HL-60/S4 treated with phorbol 12-myristate 13-acetate at 8.2 ng/mL for 4 days and 3 days (cell line): ENCODE measurements around the gene FAM199X.

Experiments used
- in situ Hi-C: fragments of 300-500 bp; cut with MboI; formaldehyde crosslinking; loops from 2 replicates; pipeline ENCODE4 v1.15.0; 2022; ENCODE audit warnings: low sequenced_read_pairs

The FAM199X gene

DNA sequence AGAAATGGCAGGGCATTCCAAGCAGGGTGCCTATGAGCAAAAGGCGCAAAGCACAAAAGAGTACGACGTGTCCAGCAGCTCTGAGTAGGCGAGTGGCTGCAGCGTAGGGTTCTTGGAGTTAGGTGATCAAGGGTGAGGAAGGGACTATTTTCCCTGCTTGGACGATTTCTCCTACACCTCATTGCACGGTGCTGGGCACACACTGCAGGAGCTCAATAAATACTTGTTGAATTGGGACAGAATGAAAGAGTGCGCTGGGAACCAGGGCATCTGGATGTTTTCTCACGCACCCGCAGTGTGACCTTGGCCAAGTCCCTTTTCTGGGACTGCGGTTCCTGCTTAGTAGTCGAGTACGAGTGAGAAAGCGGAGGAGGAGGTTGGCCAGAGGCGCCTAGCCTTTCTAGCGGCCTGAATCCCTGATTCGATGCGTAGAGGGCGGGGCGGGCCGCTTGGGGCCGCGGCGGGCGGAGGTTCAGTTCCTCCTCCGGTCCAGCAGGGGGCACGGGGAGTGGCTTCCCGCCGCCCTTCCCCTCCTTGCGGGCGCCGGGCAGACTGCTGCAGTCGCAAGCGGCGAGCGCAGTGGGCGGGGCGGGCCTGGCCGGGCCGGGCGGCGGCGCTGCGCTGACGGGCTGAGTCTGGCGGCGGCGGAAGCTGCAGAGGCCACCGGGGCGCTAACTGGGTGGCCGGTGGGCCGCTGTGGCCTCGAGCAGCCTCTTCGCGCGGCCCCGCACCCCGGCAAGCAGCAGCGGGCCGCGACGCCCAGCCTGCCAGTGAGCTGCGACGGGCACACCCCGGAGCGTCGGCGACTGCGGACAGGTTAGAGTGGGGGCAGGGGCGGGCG is at the start of gene FAM199X:
Gene FAM199X, plus strand, starts transcription at position 560 of the 841 bp plus-strand sequence. CDS start 333 bp downstream, outside the sequence.
- in situ Hi-C loops, result loop anchor here (25.0 kb wide), 1 partner anchor 479 kb away; the partner anchor contains the start of gene MORF4L2

GRCh38 chrX:104117759-104118158 is 48.5 kb upstream of the FAM199X start:
- in situ Hi-C loops, result no loop called here

- in situ Hi-C loops, result no loop called here
These were observed 47.5 kb upstream of the FAM199X start for GRCh38 chrX:104118765-104119164.

GRCh38 chrX:104122829-104123228 is 43.4 kb upstream of the FAM199X start:
- in situ Hi-C loops, result no loop called here

DNA sequence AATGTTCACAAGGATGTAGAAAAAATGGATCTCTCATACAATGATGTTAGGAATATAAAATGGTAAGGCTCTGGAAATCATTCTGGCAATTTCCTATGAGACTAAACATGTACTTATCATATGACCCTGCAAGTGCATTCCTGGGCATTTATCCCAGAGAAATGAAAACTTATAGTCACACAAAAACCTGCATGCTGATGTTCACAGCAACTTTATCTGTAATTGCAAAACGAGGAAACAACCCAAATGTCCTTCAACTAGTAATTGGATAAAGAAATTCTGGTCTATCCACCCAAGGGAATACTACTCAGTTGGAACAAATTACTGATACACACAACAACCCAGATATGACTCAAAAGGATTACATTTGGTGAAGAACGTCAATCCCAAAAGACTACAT is 39.4 kb upstream of the FAM199X start:
- in situ Hi-C loops, result no loop called here

DNA sequence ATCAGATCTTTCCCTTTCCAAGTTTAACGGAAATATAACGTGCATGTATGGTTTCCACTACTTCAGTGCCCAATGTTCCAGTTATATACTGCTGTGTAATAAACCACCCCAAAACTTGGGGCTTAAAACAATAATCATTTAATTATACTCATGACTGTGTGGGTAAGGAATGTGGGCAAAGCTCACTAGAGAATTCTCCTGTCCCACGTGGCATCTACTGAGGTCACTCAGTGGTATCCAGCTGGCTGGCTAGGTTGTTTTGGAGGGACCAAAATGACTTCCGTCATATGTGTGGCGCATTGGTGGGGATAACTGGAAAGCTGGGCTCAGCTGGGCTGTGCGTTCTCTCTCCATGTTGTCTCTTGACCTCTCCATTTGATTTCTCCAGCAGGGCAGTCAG is 35.4 kb upstream of the FAM199X start:
- in situ Hi-C loops, result no loop called here

- in situ Hi-C loops, result no loop called here
These were observed 31.5 kb upstream of the FAM199X start for GRCh38 chrX:104134583-104135261.

- in situ Hi-C loops, result no loop called here
These were observed 30.6 kb upstream of the FAM199X start for GRCh38 chrX:104135677-104136076.

- in situ Hi-C loops, result no loop called here
These were observed 29.8 kb upstream of the FAM199X start for GRCh38 chrX:104136241-104137019.

DNA sequence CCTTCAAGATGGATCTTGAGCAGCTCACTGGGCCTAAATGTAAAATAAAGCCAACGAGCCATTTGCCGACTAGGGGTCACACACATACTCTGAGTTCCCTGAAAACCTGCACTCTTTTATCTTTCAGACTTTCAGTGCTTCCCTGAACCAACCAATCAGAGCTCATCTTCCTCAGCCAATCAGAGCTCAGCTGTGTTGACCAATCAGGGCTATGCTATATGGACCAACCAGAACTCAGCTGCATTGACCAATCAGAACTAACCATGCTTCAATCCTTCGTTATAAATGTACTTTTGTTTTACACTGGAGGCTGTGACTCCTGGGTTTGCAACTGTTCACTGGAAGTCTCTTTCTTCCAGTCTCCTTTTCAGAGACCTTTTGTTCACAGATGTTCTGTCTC is 28.8 kb upstream of the FAM199X start:
- in situ Hi-C loops, result no loop called here

DNA sequence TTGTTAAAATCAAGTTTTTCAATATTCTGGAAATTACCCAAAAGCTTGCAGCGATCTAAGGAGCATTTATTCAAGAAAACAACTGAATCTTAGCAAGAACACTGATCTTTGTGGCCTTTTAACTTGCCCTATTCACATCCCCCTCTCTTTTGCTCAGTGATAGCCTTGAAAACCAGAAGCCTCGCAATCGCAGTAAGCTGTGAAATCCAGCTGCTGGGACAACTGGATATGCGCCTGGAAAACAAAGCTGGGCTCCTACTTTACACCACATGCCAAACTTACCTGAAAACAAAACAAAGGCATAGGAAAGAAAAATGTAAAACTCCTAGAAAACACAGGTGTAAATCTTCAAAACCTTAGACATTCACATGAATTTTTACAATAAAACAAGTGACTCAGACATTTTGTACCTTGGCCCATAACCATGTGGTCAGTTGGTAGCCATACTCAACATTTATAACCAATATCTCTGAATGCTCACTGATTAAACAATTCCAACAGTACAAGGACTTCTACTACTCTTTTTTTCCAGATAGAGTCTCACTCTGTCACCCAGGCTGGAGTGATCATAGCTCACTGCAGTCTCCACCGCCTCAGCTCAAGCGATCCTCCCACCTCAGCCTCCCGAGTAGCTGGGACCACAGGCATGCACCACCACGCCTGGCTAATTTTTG is 25.0 kb upstream of the FAM199X start:
- in situ Hi-C loops, result no loop called here

DNA sequence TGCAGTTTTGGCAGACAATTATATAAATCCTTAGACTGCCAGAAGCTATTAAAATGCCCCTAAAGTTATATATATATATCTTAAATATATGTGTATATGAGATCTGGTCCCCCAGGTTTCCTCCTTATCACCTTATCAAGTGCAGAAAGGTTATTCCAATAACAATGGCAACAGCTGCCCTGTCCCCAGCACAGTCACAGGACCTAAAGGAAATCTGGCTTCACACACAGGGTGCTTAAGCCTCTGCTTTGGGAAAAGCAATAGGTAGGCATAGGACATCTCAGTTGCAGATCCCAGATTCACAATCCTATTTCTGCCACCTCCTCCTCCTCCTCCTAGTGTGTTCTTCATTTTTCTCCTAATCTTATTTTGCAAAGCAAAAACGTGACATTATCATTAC is 15.2 kb upstream of the FAM199X start:
- in situ Hi-C loops, result loop anchor here (25.0 kb wide), 1 partner anchor 464 kb away; the partner anchor contains the start of gene MORF4L2

GRCh38 chrX:104156630-104157529 is 9.4 kb upstream of the FAM199X start, which contains the start of gene SLC25A53:
TSS of gene SLC25A53 (minus strand) at chrX:104157009. CDS start at chrX:104105257, 51,752 bp downstream.
- in situ Hi-C loops, result loop anchor here (25.0 kb wide), 1 partner anchor 470 kb away; the partner anchor contains the start of gene MORF4L2

GRCh38 chrX:104166735-104167436 is 633 bp downstream of the FAM199X start:
- in situ Hi-C loops, result loop anchor here (25.0 kb wide), 1 partner anchor 480 kb away; the partner anchor contains the start of gene MORF4L2

DNA sequence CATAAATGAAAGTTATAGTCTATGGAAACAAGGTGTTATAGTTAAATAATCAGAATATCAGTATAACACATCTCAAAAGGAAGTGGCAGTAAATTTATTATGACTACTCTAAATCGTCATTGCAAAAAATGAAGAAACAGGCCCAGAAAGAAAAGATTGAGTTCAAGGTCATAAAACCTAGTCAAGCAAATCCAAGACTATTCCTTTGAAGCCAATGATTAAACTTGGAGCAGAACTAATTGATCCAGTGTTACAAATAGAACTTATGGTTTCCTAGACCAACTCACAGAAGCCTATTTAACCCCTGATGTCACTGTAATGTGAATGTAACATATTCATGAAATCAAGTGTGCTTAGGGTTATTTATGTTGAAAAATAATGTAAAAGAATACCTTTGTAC is 1.9 kb downstream of the FAM199X start:
- in situ Hi-C loops, result loop anchor here (25.0 kb wide), 1 partner anchor 481 kb away; the partner anchor contains the start of gene MORF4L2

DNA sequence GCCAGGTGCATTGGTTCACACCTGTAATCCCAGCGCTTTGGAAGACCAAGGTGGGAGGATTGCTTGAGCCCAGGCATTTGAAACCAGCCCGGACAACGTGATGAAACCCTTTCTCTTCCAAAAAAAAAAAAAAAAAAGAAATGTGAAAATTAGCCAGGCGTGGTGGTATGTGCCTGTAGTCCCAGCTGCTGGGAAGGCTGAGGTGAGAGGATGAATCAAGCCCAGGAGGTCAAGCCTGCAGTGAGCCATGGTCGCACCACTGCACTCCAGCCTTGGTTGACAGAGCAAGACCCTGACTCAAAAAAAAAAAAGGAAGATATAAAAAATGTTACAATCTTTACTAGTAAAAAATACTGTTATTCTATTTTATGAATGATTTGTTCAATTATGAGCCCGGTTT is 5.9 kb downstream of the FAM199X start:
- in situ Hi-C loops, result loop anchor here (25.0 kb wide), 1 partner anchor 485 kb away; the partner anchor contains the start of gene MORF4L2

- in situ Hi-C loops, result loop anchor here (25.0 kb wide), 1 partner anchor 485 kb away; the partner anchor contains the start of gene MORF4L2
These were observed 6.5 kb downstream of the FAM199X start for GRCh38 chrX:104172788-104173187.

DNA sequence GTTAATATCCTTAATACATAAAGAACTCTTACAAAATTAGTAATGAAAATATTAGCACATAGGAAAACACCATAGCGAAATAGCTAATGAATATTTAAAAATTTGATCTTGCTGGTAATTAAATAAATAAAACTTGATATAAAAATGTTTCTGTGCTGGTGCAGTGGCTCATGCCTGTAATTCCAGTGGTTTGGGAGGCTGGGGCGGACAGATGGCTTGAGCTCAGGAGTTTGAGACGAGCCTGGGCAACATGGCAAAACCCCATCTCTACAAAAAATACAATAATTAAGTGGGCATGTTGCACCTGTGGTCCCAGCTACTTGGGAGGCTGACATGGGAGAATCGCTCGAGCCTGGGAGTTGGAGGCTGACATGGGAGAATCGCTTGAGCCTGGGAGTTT is 7.6 kb downstream of the FAM199X start:
- in situ Hi-C loops, result loop anchor here (25.0 kb wide), 1 partner anchor 487 kb away; the partner anchor contains the start of gene MORF4L2
